ENCODE results near the gene SDK1.

Gene SDK1

GRCh38 chr7:3399858-3400257, 98.8 kb downstream of the SDK1 start:
- peaks cover 39% of the 10 kb centered on the region for H3K9me3 Mint-ChIP-seq
- H3K4me1 Mint-ChIP-seq = peaks cover 9% of the 10 kb centered on the region
- no peak overlapping the region for H3K27ac Mint-ChIP-seq
- no peak overlapping the region for H3K4me3 Mint-ChIP-seq
- H3K27me3 Mint-ChIP-seq (ENCODE audit: low read depth) = peaks cover 4% of the 10 kb centered on the region
- peak in 1 of 3 experiments; percentile 9 for TF ChIP-seq CTCF (IDR thresholded peaks at IDR 0.05; ENCODE audit: unreplicated experiment in 3 of 3)
- H3K36me3 Mint-ChIP-seq (ENCODE audit: low read depth) = peaks cover 16% of the 10 kb centered on the region

- H3K27me3 Mint-ChIP-seq (ENCODE audit: low read depth) = peaks cover 12% of the 10 kb centered on the region
Observed at GRCh38 chr7:3404501-3404900, 103.4 kb downstream of the SDK1 start.

GRCh38 chr7:3408814-3409595, 108.0 kb downstream of the SDK1 start:
- no peaks in the 10 kb centered on the region for H3K9me3 Mint-ChIP-seq
- TF ChIP-seq CTCF (IDR thresholded peaks at IDR 0.05; ENCODE audit: unreplicated experiment in 3 of 3) = no peak

More at GRCh38 chr7:3404501-3404900, 103.4 kb downstream of the SDK1 start:
- H3K27ac Mint-ChIP-seq = peak overlapping the region in 1 of 3 experiments; percentile 17
- H3K4me1 Mint-ChIP-seq = peaks cover 37% of the 10 kb centered on the region
- H3K36me3 Mint-ChIP-seq (ENCODE audit: low read depth) = peaks cover 3% of the 10 kb centered on the region
- no peak for TF ChIP-seq CTCF (IDR thresholded peaks at IDR 0.05; ENCODE audit: unreplicated experiment in 3 of 3)
- peaks cover 5% of the 10 kb centered on the region for H3K9me3 Mint-ChIP-seq
- H3K4me3 Mint-ChIP-seq = no peak overlapping the region

GRCh38 chr7:3412871-3413270, 111.8 kb downstream of the SDK1 start:
- Mint-ChIP-seq H3K27ac (no peak overlapping the region), H3K36me3 (ENCODE audit: low read depth) (no peaks in the 10 kb centered on the region), H3K9me3 (no peaks in the 10 kb centered on the region), H3K4me3 (no peak overlapping the region), H3K4me1 (peaks cover 44% of the 10 kb centered on the region), H3K27me3 (ENCODE audit: low read depth) (peaks cover 3% of the 10 kb centered on the region)
- TF ChIP-seq CTCF (IDR thresholded peaks at IDR 0.05; ENCODE audit: unreplicated experiment in 3 of 3) = no peak

More at GRCh38 chr7:3408814-3409595, 108.0 kb downstream of the SDK1 start:
- Mint-ChIP-seq H3K36me3 (ENCODE audit: low read depth) (no peaks in the 10 kb centered on the region), H3K27me3 (ENCODE audit: low read depth) (peaks cover 11% of the 10 kb centered on the region), H3K4me1 (peaks cover 59% of the 10 kb centered on the region), H3K4me3 (no peak overlapping the region), H3K27ac (no peak overlapping the region)

- no peak for TF ChIP-seq CTCF (IDR thresholded peaks at IDR 0.05; ENCODE audit: unreplicated experiment in 3 of 3)
- no peak overlapping the region for H3K27ac Mint-ChIP-seq
- no peak overlapping the region for H3K4me3 Mint-ChIP-seq
- H3K9me3 Mint-ChIP-seq = no peaks in the 10 kb centered on the region
- H3K27me3 Mint-ChIP-seq (ENCODE audit: low read depth) = peaks cover 3% of the 10 kb centered on the region
- H3K36me3 Mint-ChIP-seq (ENCODE audit: low read depth) = no peaks in the 10 kb centered on the region
- H3K4me1 Mint-ChIP-seq = peaks cover 32% of the 10 kb centered on the region
Observed at GRCh38 chr7:3415861-3416312, 114.8 kb downstream of the SDK1 start.

GRCh38 chr7:3416453-3416852, 115.4 kb downstream of the SDK1 start:
- peaks cover 3% of the 10 kb centered on the region for H3K27me3 Mint-ChIP-seq (ENCODE audit: low read depth)
- no peak overlapping the region for H3K4me3 Mint-ChIP-seq
- no peak overlapping the region for H3K27ac Mint-ChIP-seq
- TF ChIP-seq CTCF (IDR thresholded peaks at IDR 0.05; ENCODE audit: unreplicated experiment in 3 of 3) = no peak
- peaks cover 29% of the 10 kb centered on the region for H3K4me1 Mint-ChIP-seq
- H3K36me3 Mint-ChIP-seq (ENCODE audit: low read depth) = no peaks in the 10 kb centered on the region
- H3K9me3 Mint-ChIP-seq = peaks cover under 1% of the 10 kb centered on the region

All from nephron (organoid).